HG03575 (cell line): ENCODE results near the gene CCBE1.

ENCODE experiments used
- ATAC-seq: cut with Tn5 transposase; IDR thresholded peaks from one replicate; pipeline ENCODE4 v1.9.1; 2021; ENCODE audit not compliant: unreplicated experiment, insufficient number of reproducible peaks, low FRiP score; ENCODE audit errors: extremely low read depth

Gene CCBE1

GRCh38 chr18:59633961-59634485 lies 63.2 kb downstream of the CCBE1 start:
- no peak for ATAC-seq

DNA sequence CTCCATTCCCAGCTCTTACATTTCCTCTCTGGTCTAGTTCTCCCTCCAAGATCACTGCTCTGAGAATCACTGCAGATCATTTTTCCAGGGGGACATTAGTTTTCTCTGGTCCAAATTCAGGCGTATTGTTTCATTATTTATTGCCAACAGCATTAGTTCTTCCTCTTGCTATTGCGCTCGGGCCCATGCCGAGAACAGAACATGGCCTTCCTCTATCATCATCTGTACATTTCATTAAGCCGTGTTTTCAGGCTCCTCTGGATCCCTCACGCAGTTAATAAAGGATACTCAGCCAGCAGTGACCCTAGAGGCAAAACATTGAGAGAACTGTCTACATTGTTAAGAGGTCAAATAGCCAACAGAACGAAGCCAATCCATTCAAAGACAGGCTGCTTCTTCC lies 63.9 kb downstream of the CCBE1 start:
- ATAC-seq, result no peak

- ATAC-seq, result no peak
Observed at GRCh38 chr18:59631583-59632181, 65.5 kb downstream of the CCBE1 start.

GRCh38 chr18:59629894-59630293 lies 67.3 kb downstream of the CCBE1 start:
- no peak for ATAC-seq

GRCh38 chr18:59628995-59629394 lies 68.2 kb downstream of the CCBE1 start:
- no peak for ATAC-seq

DNA sequence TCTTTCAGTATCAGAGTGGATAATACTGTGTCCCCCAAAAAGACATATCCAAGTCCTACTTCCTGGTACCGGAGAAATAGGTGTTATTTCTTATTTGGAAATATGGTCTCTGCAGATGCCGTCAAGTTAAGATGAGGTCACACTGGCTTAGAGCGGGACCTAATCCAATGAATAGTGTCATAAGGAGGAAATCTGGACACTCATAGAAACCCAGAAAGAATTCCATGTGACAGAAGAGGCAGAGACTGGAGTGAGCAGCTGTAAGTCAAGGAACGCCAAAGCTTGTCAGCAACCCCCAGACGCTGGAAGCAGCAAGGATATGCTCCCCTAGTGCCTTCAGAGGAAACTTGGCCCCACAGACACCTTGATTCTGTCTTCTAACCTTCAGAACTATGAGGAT lies 69.8 kb downstream of the CCBE1 start:
- ATAC-seq, result no peak

GRCh38 chr18:59624369-59624765 lies 72.9 kb downstream of the CCBE1 start:
- no peak for ATAC-seq

DNA sequence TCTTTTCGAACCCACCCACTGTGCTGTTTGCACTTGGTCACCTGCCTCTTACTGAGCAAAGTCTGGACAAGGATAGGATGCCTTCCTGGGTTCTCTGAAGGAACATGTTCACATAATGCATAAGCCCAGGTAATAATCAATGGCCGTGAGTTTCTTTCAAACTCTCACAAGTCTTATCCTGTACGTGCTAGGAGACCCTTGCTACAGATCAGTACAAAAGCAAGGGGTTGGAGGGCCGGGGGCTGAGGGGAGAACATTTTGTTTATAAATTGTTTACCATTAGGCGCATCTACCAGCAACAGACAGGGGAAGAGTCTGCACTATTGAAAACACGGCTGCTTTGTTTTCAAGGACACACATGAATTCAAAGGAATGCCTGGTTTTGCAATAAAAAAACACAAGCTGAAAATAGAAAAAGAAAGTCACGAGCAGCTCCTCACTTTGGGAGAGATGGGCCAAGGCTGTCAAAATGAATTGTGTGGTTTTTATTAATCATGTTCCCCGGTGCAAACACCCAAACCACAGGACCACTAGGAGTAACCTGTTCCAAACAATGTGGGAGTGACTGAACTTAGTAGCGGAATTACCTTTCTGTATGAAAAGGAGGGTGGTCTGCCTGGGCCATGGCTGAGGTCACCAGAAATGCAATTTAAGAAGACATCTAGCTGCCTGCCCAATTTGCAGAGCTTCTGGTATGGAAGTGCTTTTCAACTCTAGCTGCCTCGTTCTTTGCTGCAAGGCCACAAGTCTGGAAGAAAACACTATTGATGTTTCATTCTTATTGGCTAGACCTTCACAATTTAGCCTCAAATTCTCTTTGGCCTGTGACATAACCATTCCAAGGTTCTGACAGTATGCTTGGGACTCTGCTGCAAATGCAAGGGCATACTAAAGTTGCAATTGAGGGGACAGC lies 73.5 kb downstream of the CCBE1 start:
- ATAC-seq, result no peak

GRCh38 chr18:59621027-59621426 lies 76.2 kb downstream of the CCBE1 start:
- no peak for ATAC-seq

DNA sequence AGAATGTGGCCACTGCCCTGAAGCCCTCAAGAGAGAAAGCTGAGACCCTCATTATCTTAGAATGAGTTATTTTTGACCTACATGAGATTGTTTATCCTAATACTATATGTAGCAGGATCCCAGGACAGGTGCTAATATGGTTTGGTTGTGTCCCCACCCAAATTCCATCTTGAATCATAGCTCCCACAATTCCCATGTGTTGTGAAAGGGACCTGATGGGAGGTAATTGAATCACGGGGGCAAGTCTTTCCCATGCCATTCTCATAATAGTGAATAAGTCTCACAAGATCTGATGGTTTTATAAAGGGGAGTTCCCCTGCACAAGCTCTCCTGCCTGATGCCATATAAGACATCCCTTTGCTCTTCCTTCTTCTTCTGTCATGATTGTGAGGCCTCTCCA lies 76.8 kb downstream of the CCBE1 start:
- no peak for ATAC-seq

- ATAC-seq, result no peak
Observed at GRCh38 chr18:59619816-59620215, 77.4 kb downstream of the CCBE1 start.

- no peak for ATAC-seq
Observed at GRCh38 chr18:59617468-59617932, 79.7 kb downstream of the CCBE1 start.

- ATAC-seq, result no peak
Observed at GRCh38 chr18:59616501-59616900, 80.7 kb downstream of the CCBE1 start.

DNA sequence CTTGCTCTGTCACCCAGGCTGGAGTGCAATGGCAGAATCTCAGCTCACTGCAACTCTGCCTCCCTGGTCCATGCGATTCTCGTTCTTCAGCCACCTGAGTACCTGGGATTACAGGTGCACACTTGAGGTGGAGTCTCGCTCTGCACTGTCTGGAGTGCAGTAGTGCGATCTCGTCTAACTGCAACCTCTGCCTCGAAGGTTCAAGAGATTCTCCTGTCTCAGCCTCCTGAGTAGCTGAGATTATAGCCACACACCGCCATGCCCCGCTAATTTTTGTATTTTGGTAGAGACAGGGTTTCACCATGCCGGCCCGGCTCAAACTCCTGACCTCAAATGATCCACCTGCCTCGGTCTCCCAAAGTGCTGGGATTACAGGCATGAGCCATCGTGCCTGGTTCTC lies 83.3 kb downstream of the CCBE1 start:
- ATAC-seq, result no peak

GRCh38 chr18:59612381-59612780 lies 84.8 kb downstream of the CCBE1 start:
- ATAC-seq, result no peak

DNA sequence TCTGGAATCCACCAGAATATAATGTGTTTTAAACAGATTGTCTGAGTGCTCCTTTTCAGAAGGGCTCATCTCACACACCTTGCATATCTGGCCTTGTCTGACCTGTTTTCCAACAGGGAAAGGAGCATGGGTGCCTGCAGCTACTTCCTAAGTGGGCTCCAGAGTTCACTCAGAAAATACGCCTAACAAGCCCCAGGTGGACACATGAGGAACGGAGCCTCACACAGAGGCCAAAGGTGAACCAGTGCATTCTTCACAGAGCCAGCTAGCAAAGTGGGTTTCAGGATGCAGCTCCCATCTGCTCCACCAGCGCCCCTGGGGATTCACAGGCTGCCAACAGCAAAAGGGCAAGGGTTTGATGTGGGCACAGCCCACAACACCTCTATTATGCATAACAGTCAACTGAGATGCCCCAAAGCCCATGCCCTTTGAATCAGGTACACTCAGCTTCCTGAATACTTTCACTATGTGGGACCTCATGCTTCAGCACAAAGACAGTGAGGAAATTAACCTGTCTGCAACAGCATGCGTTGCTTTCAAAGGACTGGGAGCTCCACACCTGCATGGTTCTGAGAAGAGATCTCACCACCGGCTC lies 86.6 kb downstream of the CCBE1 start:
- ATAC-seq, result no peak

- no peak for ATAC-seq
Observed at GRCh38 chr18:59609654-59610053, 87.6 kb downstream of the CCBE1 start.

- ATAC-seq, result no peak
Observed at GRCh38 chr18:59607471-59607870, 89.8 kb downstream of the CCBE1 start.

DNA sequence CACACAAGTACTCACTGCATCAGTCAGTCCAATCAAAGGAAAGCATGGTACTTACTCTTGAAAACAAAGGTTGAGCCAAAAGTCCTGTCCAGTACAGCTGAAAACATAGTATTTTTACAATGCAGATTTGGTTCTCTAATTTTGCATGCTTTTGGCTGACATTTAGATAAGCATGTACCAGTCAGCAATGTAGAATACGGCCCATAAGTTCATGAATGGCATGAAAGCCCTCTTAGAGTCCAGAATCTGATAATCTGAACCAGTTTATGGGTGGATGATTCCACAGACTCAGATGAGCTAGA lies 90.2 kb downstream of the CCBE1 start:
- no peak for ATAC-seq
